HT1080 (cell line): ENCODE data around the gene TEKT2. TPM values are rescaled to one million over a fixed set of nuclear protein-coding genes. Genes with fewer than 3 reads are reported as not detected.

Experiments used
- DNase-seq: peaks from one replicate; pipeline ENCODE4 v3.0.0-alpha.2; 2015; ENCODE audit warnings: low read depth
- total RNA-seq: library from RNA; depleted of rRNA; stranded (reverse); fragments of >200 nt; shearing (Covaris generic); gene quantifications from 2 replicates; pipeline ENCODE4 v1.2.3, GENCODE V29; 2014

The TEKT2 gene
- total RNA-seq, 1 experiment from 2014 or later, result not detected

GRCh38 chr1:36087233-36088123 is 3.6 kb downstream of the TEKT2 start:
- no peak for DNase-seq

GRCh38 chr1:36088265-36088576 is 4.3 kb downstream of the TEKT2 start:
- no peak for DNase-seq

- DNase-seq, result peak; percentile 83
These were observed 4.9 kb downstream of the TEKT2 start, which contains the start of gene ADPRS for GRCh38 chr1:36088577-36089392. TSS of gene ADPRS (plus strand) at chr1:36088892. CDS start at chr1:36088905, 13 bp downstream.

GRCh38 chr1:36089393-36090121 is 5.7 kb downstream of the TEKT2 start:
- DNase-seq, result no peak

- DNase-seq, result no peak
These were observed 7.2 kb downstream of the TEKT2 start for GRCh38 chr1:36091141-36091540.

- DNase-seq, result no peak
These were observed 7.8 kb downstream of the TEKT2 start for GRCh38 chr1:36091698-36092097.

- no peak for DNase-seq
These were observed 8.4 kb downstream of the TEKT2 start for GRCh38 chr1:36092166-36092797.

GRCh38 chr1:36092798-36093185 is 8.9 kb downstream of the TEKT2 start:
- no peak for DNase-seq

- no peak for DNase-seq
These were observed 9.3 kb downstream of the TEKT2 start for GRCh38 chr1:36093226-36093625.

GRCh38 chr1:36093929-36094328 is 10.0 kb downstream of the TEKT2 start:
- DNase-seq, result no peak

- no peak for DNase-seq
These were observed 10.7 kb downstream of the TEKT2 start for GRCh38 chr1:36094621-36095061.

- no peak for DNase-seq
These were observed 12.0 kb downstream of the TEKT2 start for GRCh38 chr1:36095760-36096405.

GRCh38 chr1:36096500-36097432 is 12.9 kb downstream of the TEKT2 start:
- peak; percentile 49 for DNase-seq

- no peak for DNase-seq
These were observed 14.0 kb downstream of the TEKT2 start for GRCh38 chr1:36097693-36098585.

GRCh38 chr1:36098650-36099365 is 14.9 kb downstream of the TEKT2 start:
- DNase-seq, result no peak

GRCh38 chr1:36099681-36100341 is 15.9 kb downstream of the TEKT2 start:
- peak; percentile 72 for DNase-seq

GRCh38 chr1:36100376-36100775 is 16.5 kb downstream of the TEKT2 start:
- no peak for DNase-seq
